Left ventricle myocardium inferior (tissue), 1 donor: ENCODE measurements around the gene CAPN15. TPM values are rescaled to one million over a fixed set of nuclear protein-coding genes. Genes with fewer than 3 reads are reported as not detected.

Experiments used
- microRNA-seq: library from miRNA; unstranded; fragments of <30 nt; microRNA quantifications from one replicate; pipeline ENCODE4 v1.2.0, GENCODE V29; 2020
- total RNA-seq: library from RNA; stranded (reverse); fragmentation: NEBNext Ultra II Directional; extraction: Animal tissue kit (Norgen Biotek cat#: 25700); gene quantifications from one replicate; pipeline ENCODE4 v1.2.1, GENCODE V29; 2021
- donor health status: DM: no; HTN: yes; CAD: no; lungs with severe emphysema.

The CAPN15 gene
- total RNA-seq, 1 donor from 2014 or later: 17.4 TPM

Small RNA genes lying within 50 kb of the gene (microRNA-seq; reads per million reads assigned to microRNA genes)
- gene MIR3176 (not detected), gene MIR5587 (not detected)

Other genes starting within 250 kb of the CAPN15 start
- gene ARHGDIG, start 247.1 kb upstream of the CAPN15 start, total RNA-seq: 7.0 TPM
- gene PDIA2, start 244.5 kb upstream of the CAPN15 start, total RNA-seq: 1.6 TPM
- 12.2 TPM for gene AXIN1, start 175.0 kb upstream of the CAPN15 start, total RNA-seq
- 76.1 TPM for gene MRPL28, start 157.2 kb upstream of the CAPN15 start, total RNA-seq
- 30.4 TPM for gene PGAP6, start 145.7 kb upstream of the CAPN15 start, total RNA-seq
- 101 TPM for gene NME4, start 130.5 kb upstream of the CAPN15 start, total RNA-seq
- 8.4 TPM for gene DECR2, start 125.8 kb upstream of the CAPN15 start, total RNA-seq
- gene RAB11FIP3, start 102.1 kb upstream of the CAPN15 start, total RNA-seq: 27.4 TPM
- not detected for gene PRR35, start 32.7 kb downstream of the CAPN15 start, total RNA-seq
- 0.11 TPM for gene NHLRC4, start 39.3 kb downstream of the CAPN15 start, total RNA-seq
- gene PIGQ, start 42.3 kb downstream of the CAPN15 start, total RNA-seq: 21.4 TPM
- 10.3 TPM for gene RAB40C, start 62.4 kb downstream of the CAPN15 start, total RNA-seq
- 0.14 TPM for gene WFIKKN1, start 103.3 kb downstream of the CAPN15 start, total RNA-seq
- gene METTL26, start 108.6 kb downstream of the CAPN15 start, total RNA-seq: 49.2 TPM
- 181 TPM for gene MCRIP2, start 114.1 kb downstream of the CAPN15 start, total RNA-seq
- gene WDR90, start 121.7 kb downstream of the CAPN15 start, total RNA-seq: 9.2 TPM
- 90.3 TPM for gene RHOT2, start 140.4 kb downstream of the CAPN15 start, total RNA-seq
- 2.3 TPM for gene RHBDL1, start 148.0 kb downstream of the CAPN15 start, total RNA-seq
- 113 TPM for gene STUB1, start 152.7 kb downstream of the CAPN15 start, total RNA-seq
- gene JMJD8, start 156.6 kb downstream of the CAPN15 start, total RNA-seq: 43.1 TPM
- 9.5 TPM for gene WDR24, start 162.7 kb downstream of the CAPN15 start, total RNA-seq
- 0.08 TPM for gene FBXL16, start 178.1 kb downstream of the CAPN15 start, total RNA-seq
- gene METRN, start 187.4 kb downstream of the CAPN15 start, total RNA-seq: 62.5 TPM
- gene ANTKMT, start 193.4 kb downstream of the CAPN15 start, total RNA-seq: 30.7 TPM
- gene CCDC78, start 198.7 kb downstream of the CAPN15 start, total RNA-seq: 0.49 TPM
- gene HAGHL, start 199.4 kb downstream of the CAPN15 start, total RNA-seq: 12.0 TPM
- 30.3 TPM for gene CIAO3, start 213.3 kb downstream of the CAPN15 start, total RNA-seq
- gene MSLN, start 233.0 kb downstream of the CAPN15 start, total RNA-seq: 0.91 TPM